Activated T-cell treated with anti-CD3 and anti-CD28 coated beads for 1 hour (primary cell): Measurements from ENCODE around the gene MEN1.
A peak's percentile ranks its signal among the peaks of the same experiment; 100 is the strongest.

Source experiments
- DNase-seq: peaks from one replicate; pipeline ENCODE4 v3.0.0-alpha.2; 2020; ENCODE audit warnings: low read depth

MEN1 gene

GRCh38 chr11:64784813-64785581 is 25.4 kb downstream of the MEN1 start:
- no peak for DNase-seq

GRCh38 chr11:64778473-64779298 is 31.7 kb downstream of the MEN1 start, which contains the start of gene SF1:
Gene SF1 (minus strand): TSS chr11:64778542. CDS start chr11:64778392, 150 bp downstream.
- DNase-seq, result peak; percentile 95

- no peak for DNase-seq
Measured at GRCh38 chr11:64778223-64778472, 32.2 kb downstream of the MEN1 start.

DNA sequence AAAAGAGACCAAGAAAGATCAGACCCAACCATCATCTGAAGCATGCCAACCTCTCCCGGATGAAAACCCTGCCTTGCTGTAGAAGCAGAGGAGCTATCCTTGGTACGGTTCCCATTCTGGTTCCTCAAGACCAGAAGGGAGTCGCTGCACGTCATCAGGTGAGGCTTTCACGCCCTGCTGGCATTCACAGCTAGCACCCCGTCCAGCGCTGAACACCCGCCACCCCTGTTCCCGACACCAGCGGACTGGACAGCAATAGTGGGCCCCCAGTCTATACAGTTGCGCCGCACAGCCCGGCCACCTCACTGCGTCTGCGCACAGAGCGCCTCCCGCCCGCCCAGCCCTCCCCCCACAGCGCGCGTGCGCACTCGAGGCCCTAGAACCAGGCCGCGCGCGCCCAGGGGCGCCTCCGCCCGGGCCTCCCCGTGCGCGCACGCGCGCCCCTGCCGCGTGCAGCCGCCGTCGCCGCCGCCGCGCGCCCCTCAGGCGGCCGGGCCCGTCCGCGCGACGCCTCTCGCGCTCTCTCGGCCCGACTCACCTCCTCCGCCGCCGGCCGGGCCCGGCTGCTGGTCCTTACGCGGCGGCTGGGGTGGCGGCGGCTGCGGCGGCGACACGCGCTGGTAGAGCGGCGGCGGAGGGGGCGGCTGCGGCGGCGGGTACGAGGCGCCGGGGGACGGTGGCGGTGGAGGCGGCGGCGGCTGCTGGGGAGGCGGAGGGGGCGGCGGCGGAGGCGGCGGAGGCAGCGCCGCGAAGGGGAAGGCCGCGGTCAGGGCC is 32.7 kb downstream of the MEN1 start:
- peak; percentile 81 for DNase-seq

- no peak for DNase-seq
Measured at GRCh38 chr11:64776875-64777274, 33.5 kb downstream of the MEN1 start.

- no peak for DNase-seq
Measured at GRCh38 chr11:64776425-64776824, 33.9 kb downstream of the MEN1 start.

GRCh38 chr11:64774144-64774543 is 36.2 kb downstream of the MEN1 start:
- no peak for DNase-seq

DNA sequence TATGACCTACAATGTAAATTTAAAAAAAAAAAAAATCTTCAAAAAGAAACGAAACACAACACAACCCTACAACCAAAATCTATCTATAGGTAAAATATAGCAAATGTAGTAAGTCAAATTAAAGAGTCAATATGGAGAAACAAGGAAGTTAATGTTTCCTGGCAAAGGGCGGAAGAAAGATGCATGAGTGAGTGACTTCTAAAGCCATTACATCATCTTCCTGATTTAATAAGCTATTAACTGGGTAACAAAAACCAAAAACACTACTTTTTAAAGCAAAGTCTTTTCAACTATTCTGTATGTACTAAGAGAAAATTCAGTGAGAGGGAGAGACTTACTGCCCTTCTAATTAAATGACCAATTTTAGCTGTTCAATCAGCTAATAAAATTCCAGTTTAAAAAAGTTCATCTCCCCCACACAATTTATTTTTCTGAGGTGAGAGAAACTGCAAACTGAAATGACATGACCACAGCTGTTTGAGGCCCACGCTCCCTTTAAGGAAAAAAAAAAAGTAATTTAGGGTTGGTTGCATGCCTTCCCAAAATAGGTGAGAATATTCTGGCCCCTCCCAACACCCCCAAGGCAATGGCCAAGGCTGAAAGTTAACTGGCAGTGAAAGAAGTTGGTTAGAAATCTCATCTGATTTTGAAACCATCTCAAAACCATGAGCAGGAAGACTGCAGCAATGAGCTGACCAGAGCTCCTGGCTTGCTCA is 37.9 kb downstream of the MEN1 start:
- DNase-seq, result no peak

GRCh38 chr11:64771861-64772260 is 38.5 kb downstream of the MEN1 start:
- no peak for DNase-seq

GRCh38 chr11:64770120-64770519 is 40.2 kb downstream of the MEN1 start:
- DNase-seq, result no peak

DNA sequence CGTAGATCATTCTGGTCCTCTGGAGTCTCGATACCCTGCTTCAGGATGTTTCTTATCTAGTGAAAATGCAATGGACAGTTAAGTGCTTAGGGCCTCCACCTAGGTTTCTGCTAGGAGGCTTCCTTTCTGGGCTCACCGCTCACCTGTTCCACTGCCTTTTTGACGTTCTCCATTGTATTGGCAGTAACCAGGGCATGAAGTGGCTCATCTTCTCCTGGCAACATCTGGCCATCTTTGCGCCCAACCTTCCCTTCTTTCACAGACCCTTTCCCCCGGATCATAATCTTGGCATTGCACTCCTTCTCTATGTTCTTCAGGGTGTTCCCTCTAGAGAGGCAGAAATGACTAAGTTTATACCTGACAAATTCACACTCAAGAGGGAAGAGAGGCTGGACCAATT is 41.1 kb downstream of the MEN1 start:
- DNase-seq, result no peak

DNA sequence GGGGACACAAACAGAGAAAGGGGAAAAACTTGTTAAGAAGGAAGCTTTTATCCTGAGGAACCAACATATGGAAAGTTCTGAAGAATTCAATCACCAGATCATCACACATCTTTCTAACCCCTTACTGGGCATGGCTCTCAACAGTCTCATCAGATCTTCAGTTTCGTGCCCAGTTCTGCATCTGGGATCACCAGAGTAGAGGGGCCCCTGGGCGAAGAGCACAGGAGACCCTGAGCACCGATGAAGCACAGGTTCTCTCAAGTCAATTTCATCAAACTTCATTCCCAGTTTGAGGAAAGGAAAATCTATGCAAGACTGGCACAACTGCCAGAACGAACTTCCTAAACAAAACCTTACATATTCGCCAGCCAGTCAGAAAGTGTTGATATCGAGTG is 42.1 kb downstream of the MEN1 start:
- DNase-seq, result no peak

- peak; percentile 86 for DNase-seq
Measured at GRCh38 chr11:64767344-64768299, 42.7 kb downstream of the MEN1 start.

DNA sequence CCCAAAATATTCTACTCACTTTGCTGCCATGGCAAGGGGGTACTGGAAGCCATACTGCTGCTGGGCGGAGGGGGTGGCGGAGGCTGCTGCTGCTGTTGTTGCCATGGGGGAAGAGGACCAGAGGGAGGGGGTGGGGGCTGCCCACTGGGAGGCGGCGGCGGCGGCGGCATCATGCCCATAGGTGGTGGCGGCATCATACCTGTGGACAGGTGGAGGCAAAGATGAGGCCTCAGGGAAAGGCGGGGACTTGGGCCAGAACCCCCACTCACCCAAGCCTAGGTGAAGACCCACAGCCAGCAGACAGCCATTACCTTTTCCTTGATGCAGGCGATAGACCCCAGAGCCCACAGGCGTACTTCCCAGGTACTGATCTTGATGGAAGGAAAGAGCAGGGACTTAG is 43.5 kb downstream of the MEN1 start:
- no peak for DNase-seq

GRCh38 chr11:64765851-64766665 is 44.3 kb downstream of the MEN1 start:
- no peak for DNase-seq

DNA sequence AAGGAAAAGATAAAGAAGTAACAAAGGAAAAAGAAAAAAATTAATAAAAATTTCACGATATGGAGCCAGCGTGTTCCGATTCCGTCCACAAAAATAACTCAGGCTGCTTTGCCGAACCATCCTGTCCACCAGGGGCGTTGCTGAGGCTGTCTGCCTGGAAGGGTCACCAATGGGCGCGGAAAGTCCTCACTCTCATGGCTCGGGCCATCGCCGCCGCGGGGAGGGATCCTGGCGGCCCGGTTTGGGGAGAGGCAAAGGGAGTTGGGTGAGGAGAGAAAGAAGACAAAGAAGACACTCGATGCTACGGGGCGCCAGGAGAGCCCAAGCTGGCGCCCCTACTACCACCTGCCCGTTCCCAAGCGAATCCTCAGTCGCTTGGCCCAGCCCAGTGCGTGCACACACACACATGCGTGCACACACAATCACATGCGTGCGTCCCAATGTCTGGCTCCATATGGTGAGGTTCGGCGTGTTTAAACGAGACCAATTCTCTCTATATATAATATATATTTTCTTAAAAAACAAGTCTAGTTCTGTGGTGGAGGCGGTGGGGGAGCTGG is 45.0 kb downstream of the MEN1 start:
- DNase-seq, result no peak

DNA sequence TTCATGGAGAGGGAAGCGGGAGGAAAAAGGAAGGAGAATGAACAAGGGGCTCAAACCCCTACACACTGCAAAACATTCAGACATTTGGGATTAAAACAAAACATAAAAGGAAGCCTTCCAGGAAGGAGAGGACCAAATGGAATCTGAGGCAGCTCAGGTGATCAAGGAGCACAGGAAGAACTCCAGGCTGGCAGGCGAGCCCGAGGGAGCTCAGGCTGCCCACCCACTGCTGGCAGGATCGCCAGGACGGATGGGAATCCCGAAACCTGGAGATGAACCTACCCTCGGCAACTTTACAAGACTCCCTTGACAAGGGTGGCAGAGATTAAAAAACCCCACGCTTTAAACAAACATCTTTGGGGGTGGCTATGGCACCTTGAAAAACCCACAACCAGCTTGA is 45.6 kb downstream of the MEN1 start:
- no peak for DNase-seq

- peak; percentile 49 for DNase-seq
Measured at GRCh38 chr11:64764040-64764611, 46.2 kb downstream of the MEN1 start.

DNA sequence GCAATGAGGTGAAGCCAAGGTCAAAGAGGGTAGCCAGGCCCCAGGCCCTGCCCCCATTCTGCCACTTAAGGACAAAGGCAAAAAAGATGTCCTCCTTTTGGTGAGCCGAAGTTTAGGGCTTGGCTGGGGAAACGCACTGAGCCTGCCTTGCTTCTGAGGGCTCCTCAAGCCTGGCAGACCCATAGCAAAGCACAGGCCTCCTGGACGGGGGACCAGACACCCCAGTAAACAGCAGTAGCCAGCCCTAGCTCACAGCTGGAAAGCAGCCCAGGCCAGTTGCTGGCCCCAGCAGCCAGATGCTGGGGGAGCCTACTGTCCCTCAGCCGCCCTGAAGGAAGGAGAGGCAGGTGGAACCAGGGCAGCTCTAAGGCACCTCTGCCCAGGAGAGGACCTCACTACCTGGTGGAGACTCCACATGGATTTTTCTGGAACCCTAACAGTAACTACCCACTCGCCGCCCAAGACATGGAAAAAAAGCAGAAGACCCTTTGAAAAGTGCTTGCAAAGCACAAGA is 46.8 kb downstream of the MEN1 start:
- DNase-seq, result no peak
